Hepatocyte (in vitro differentiated cells): Measurements from ENCODE around the gene KCNJ4.

ENCODE experiments used
- CTCF ChIP-seq: fragments of 200-600 bp; sonication (generic); IDR thresholded peaks from 2 replicates; pipeline ENCODE4 v1.5.1; 2016; ENCODE audit warnings: antibody characterized with exemption, mild to moderate bottlenecking; ENCODE audit not compliant: poor library complexity
- EZH2 ChIP-seq: fragments of 200-600 bp; sonication (generic); IDR thresholded peaks from 2 replicates; pipeline ENCODE4 v1.6.1; 2016; ENCODE audit warnings: antibody characterized with exemption, mild to moderate bottlenecking, borderline replicate concordance
- EZH2phosphoT487 ChIP-seq: fragments of 200-600 bp; sonication (generic); IDR thresholded peaks from one replicate; pipeline ENCODE4 v1.6.1; 2018; ENCODE audit warnings: antibody characterized with exemption, mild to moderate bottlenecking, low read depth, moderate library complexity; ENCODE audit not compliant: unreplicated experiment, severe bottlenecking

GRCh38 chr22:38460426-38460840 is 5.4 kb upstream of the KCNJ4 start:
- TF ChIP-seq CTCF (no peak), EZH2 (no peak), EZH2phosphoT487 (no peak)
